CD4-positive, alpha-beta T cell treated with Interleukin-6 at 100 ng/mL for 8 hours (primary cell): ENCODE measurements around the gene ATP9A.
A peak's percentile ranks its signal among the peaks of the same experiment; 100 is the strongest.
"Not testable (repeated sequence)": the region's sequence is repeated elsewhere in the genome, so short reads cannot be mapped to it uniquely, and the experiment has no call there.

ENCODE experiments used
- DNase-seq: peaks from one replicate; pipeline ENCODE4 v3.0.0-alpha.2; 2020; ENCODE audit warnings: mixed read lengths, low spot score

ATP9A gene

GRCh38 chr20:51791626-51792025 lies 23.4 kb upstream of the ATP9A start:
- DNase-seq: no peak

- no peak for DNase-seq
These were observed 22.1 kb upstream of the ATP9A start for GRCh38 chr20:51790256-51790655.

GRCh38 chr20:51789434-51789833 lies 21.2 kb upstream of the ATP9A start:
- DNase-seq: no peak

- no peak for DNase-seq
These were observed 20.6 kb upstream of the ATP9A start for GRCh38 chr20:51788822-51789221.

GRCh38 chr20:51784299-51784698 lies 16.1 kb upstream of the ATP9A start:
- DNase-seq: no peak

GRCh38 chr20:51778229-51778759 lies 10.1 kb upstream of the ATP9A start:
- not testable (repeated sequence) for DNase-seq

GRCh38 chr20:51775241-51775640 lies 7.1 kb upstream of the ATP9A start:
- no peak for DNase-seq

GRCh38 chr20:51772236-51772635 lies 4.0 kb upstream of the ATP9A start:
- no peak for DNase-seq

GRCh38 chr20:51769976-51770615 lies 1.9 kb upstream of the ATP9A start:
- no peak for DNase-seq

GRCh38 chr20:51768759-51769517 lies 748 bp upstream of the ATP9A start:
- DNase-seq: no peak

GRCh38 chr20:51766994-51767866 lies 960 bp downstream of the ATP9A start:
- DNase-seq: peak; percentile 11

- not testable (repeated sequence) for DNase-seq
These were observed 2.8 kb downstream of the ATP9A start for GRCh38 chr20:51765381-51765780.

- DNase-seq: no peak
These were observed 4.1 kb downstream of the ATP9A start for GRCh38 chr20:51763965-51764602.

GRCh38 chr20:51760905-51761546 lies 7.2 kb downstream of the ATP9A start:
- DNase-seq: no peak

- no peak for DNase-seq
These were observed 8.2 kb downstream of the ATP9A start for GRCh38 chr20:51759769-51760510.

GRCh38 chr20:51758978-51759544 lies 9.1 kb downstream of the ATP9A start:
- no peak for DNase-seq

- no peak for DNase-seq
These were observed 11.0 kb downstream of the ATP9A start for GRCh38 chr20:51757226-51757625.

- no peak for DNase-seq
These were observed 11.5 kb downstream of the ATP9A start for GRCh38 chr20:51756653-51757052.

GRCh38 chr20:51753220-51753619 lies 15.0 kb downstream of the ATP9A start:
- not testable (repeated sequence) for DNase-seq

- DNase-seq: no peak
These were observed 15.7 kb downstream of the ATP9A start for GRCh38 chr20:51752343-51752951.
